Psoas muscle (tissue), 8 donors: ENCODE measurements around the gene ADRA2A. TPM values are rescaled to one million over a fixed set of nuclear protein-coding genes. Genes with fewer than 3 reads are reported as not detected.

Experiments
- ATAC-seq, 4 donors: fragments of 200-7000 bp; cut with Tn5 transposase; one replicate each; pipeline ENCODE4 v1.9.1; 2020; ENCODE audit warnings: moderate library complexity in 3 of 4, mild to moderate bottlenecking in 2 of 4
- DNase-seq, 2 donors: peaks; one replicate each; pipeline ENCODE4 v3.0.0-alpha.2; 2020
- H3K27ac ChIP-seq: fragments of 200-600 bp; one replicate; pipeline ENCODE4 v1.8.0; 2022
- H3K27me3 ChIP-seq, 3 donors: fragments of 200-600 bp in 1 of 3; one replicate each; pipeline versions ENCODE4 v1.6.1 to v1.8.0; 2013 to 2022; ENCODE audit warnings: low read length in 2 of 3, mild to moderate bottlenecking in 2 of 3, moderate library complexity in 1 of 3; ENCODE audit not compliant: insufficient read depth in 3 of 3
- H3K36me3 ChIP-seq, 2 donors: fragments of 200-600 bp in 1 of 2; one replicate each; pipeline versions ENCODE4 v1.6.1 to v1.8.0; 2013 to 2022; ENCODE audit warnings: low read depth in 1 of 2, mild to moderate bottlenecking in 1 of 2, moderate library complexity in 1 of 2; ENCODE audit not compliant: insufficient read depth in 1 of 2
- H3K4me1 ChIP-seq: fragments of 200-600 bp; one replicate; pipeline ENCODE4 v1.8.0; 2022
- H3K4me3 ChIP-seq: fragments of 200-600 bp; one replicate; pipeline ENCODE4 v1.8.0; 2022; ENCODE audit warnings: mild to moderate bottlenecking
- H3K9me3 ChIP-seq: fragments of 200-600 bp; one replicate; pipeline ENCODE4 v1.8.0; 2022
- CTCF ChIP-seq: fragments of 200-600 bp; IDR thresholded peaks from one replicate; pipeline ENCODE4 v1.8.0; 2022; ENCODE audit warnings: antibody characterized with exemption
- WGBS, 3 donors: extraction: QIAGEN DNeasy Blood & Tissue Kit; methylation state at CpG; one replicate each; pipeline versions ENCODE4 v1.1.6 to v1.1.7; 2013; 5-methylcytosine and 5-hydroxymethylcytosine counted together
- intact Hi-C, 2 donors: fragments of 100-400 bp; cut with DNase I; formaldehyde crosslinking; loops; one replicate each; pipeline versions ENCODE4 v1.11.0 to v1.14.2; 2022
- polyA plus RNA-seq, 3 donors: library from polyadenylated mRNA; stranded (reverse); fragments of 200-250 nt; gene quantifications; one replicate each; pipeline ENCODE4 v1.2.3, GENCODE V29; 2013
- total RNA-seq, 4 donors: library from RNA; stranded (reverse); fragmentation: NEBNext Ultra II Directional in 2 of 4; extraction: Animal tissue kit (Norgen Biotek cat#: 25700) in 2 of 4; gene quantifications; one replicate each; pipeline versions ENCODE4 v1.2.1 to v1.2.4, GENCODE V29; 2021 to 2023
- donor health status: healthy with polysubstance abuse.
- donor health status: DM: no; HTN: no; CAD: no; lungs with moderate emphysema.
- donor health status: Bipolar disorder and iron deficiency.
- donor health status: healthy.
- donor health status: DM: yes; HTN: yes; CAD: no.
- donor health status: DM: no; HTN: no; CAD: no.
- donor health status: DM: no; HTN: no; CAD: no.
- donor health status: DM: yes; HTN: yes; CAD: no.

Gene ADRA2A
- total and polyA plus RNA-seq, 7 donors = 0.12 to 17.2 (median 0.45) TPM

GRCh38 chr10:111118758-111119157, 41.9 kb downstream of the ADRA2A start:
- no peaks in the 10 kb centered on the region for H3K27me3 ChIP-seq
- DNase-seq = no peak
- H3K4me3 ChIP-seq = no peak overlapping the region
- no peak for TF ChIP-seq CTCF
- H3K27ac ChIP-seq = no peak overlapping the region
- no peaks in the 10 kb centered on the region for H3K36me3 ChIP-seq
- H3K9me3 ChIP-seq = no peaks in the 10 kb centered on the region
- WGBS, 3 donors = 85 to 93% (median 88%) methylated on average over 3 of the region's 3 CpGs
- intact Hi-C loops = no loop called here
- H3K4me1 ChIP-seq = no peaks in the 10 kb centered on the region
- ATAC-seq = no peak

- WGBS, 3 donors = 94 to 97% (median 96%) methylated on average over 4 of the region's 4 CpGs
- TF ChIP-seq CTCF = no peak
- Histone ChIP-seq H3K36me3 (no peaks in the 10 kb centered on the region), H3K4me1 (no peaks in the 10 kb centered on the region), H3K27ac (no peak overlapping the region), H3K9me3 (no peaks in the 10 kb centered on the region), H3K4me3 (no peak overlapping the region), H3K27me3 (no peaks in the 10 kb centered on the region)
- no peak for DNase-seq
- intact Hi-C loops = no loop called here
- no peak for ATAC-seq
These were observed 42.8 kb downstream of the ADRA2A start for GRCh38 chr10:111119637-111120036.

- intact Hi-C loops = no loop called here
- Histone ChIP-seq H3K4me1 (no peaks in the 10 kb centered on the region), H3K27me3 (no peaks in the 10 kb centered on the region), H3K4me3 (no peak overlapping the region), H3K9me3 (no peaks in the 10 kb centered on the region), H3K36me3 (no peaks in the 10 kb centered on the region), H3K27ac (no peak overlapping the region)
- ATAC-seq (no peak), DNase-seq (no peak)
- no peak for TF ChIP-seq CTCF
These were observed 45.3 kb downstream of the ADRA2A start for GRCh38 chr10:111122127-111122526.

GRCh38 chr10:111123883-111124282, 47.1 kb downstream of the ADRA2A start:
- H3K27ac ChIP-seq = no peak overlapping the region
- H3K36me3 ChIP-seq = no peaks in the 10 kb centered on the region
- intact Hi-C loops = no loop called here
- WGBS, 3 donors = 91 to 92% (median 91%) methylated on average over 6 of the region's 6 CpGs
- H3K4me1 ChIP-seq = no peaks in the 10 kb centered on the region
- H3K27me3 ChIP-seq = no peaks in the 10 kb centered on the region
- no peak for TF ChIP-seq CTCF
- no peaks in the 10 kb centered on the region for H3K9me3 ChIP-seq
- H3K4me3 ChIP-seq = no peak overlapping the region
- ATAC-seq (no peak), DNase-seq (no peak)

- DNase-seq (no peak), ATAC-seq (no peak)
- Histone ChIP-seq H3K4me3 (no peak overlapping the region), H3K4me1 (no peaks in the 10 kb centered on the region), H3K9me3 (no peaks in the 10 kb centered on the region), H3K27ac (no peak overlapping the region), H3K36me3 (no peaks in the 10 kb centered on the region), H3K27me3 (no peaks in the 10 kb centered on the region)
- TF ChIP-seq CTCF = no peak
- intact Hi-C loops = no loop called here
- WGBS, 3 donors = 93 to 97% (median 95%) methylated on average over 2 of the region's 2 CpGs
These were observed 48.3 kb downstream of the ADRA2A start for GRCh38 chr10:111125102-111125501.
